Left forelimb (tissue), 1 donor: ENCODE data around the gene CCDC102A.
"Not testable (repeated sequence)": the region's sequence is repeated elsewhere in the genome, so short reads cannot be mapped to it uniquely, and the experiment has no call there.

Experiments
- DNase-seq: peaks from one replicate; pipeline ENCODE4 v3.0.0-alpha.2; 2018; ENCODE audit warnings: low spot score

Gene CCDC102A

GRCh38 chr16:57502048-57502775 lies 34.2 kb downstream of the CCDC102A start:
- no peak for DNase-seq

GRCh38 chr16:57501492-57501891 lies 34.9 kb downstream of the CCDC102A start:
- DNase-seq: no peak

DNA sequence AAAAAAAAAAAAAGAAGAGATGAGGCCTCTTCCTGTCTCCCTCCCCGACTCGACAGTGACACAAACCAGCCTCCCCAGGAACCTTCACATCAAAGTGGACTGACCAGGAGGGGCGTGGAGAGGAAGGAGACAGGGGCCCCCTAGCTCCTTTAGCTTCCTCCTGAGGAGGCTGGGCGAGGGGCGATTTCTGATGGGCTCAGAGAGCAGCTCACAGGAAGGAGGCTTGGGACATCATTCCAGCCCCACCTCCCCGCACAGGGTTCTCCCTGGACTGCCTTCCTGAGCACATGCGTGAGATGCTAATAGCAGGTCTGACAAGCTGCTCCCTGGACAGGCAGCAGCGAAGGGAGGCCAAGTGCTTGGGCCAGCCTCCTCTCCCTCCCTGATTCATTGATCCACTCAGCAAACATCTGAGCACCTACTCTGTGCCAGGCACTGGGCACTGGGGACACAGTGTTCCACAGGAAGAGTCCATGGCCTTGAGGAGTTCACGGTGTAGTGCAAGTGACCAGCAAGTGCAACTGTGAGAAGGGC lies 35.7 kb downstream of the CCDC102A start:
- no peak for DNase-seq

DNA sequence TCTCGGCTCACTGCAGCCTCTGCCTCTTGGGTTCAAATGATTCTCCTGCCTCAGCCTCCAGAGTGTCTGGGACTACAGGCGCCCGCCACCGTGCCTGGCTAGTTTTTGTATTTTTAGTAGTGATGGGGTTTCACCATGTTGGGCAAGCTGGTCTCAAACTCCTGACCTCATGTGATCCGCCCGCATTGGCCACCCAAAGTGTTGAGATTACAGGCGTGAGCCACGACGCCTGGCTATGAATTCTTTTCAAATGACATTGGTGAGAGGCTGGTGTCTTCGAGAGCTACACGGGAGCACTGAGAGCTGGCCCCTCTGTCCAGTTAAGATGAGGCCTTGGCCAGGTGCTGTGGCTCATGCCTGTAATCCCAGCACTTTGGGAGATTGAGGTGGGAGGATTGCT lies 36.4 kb downstream of the CCDC102A start:
- not testable (repeated sequence) for DNase-seq

DNA sequence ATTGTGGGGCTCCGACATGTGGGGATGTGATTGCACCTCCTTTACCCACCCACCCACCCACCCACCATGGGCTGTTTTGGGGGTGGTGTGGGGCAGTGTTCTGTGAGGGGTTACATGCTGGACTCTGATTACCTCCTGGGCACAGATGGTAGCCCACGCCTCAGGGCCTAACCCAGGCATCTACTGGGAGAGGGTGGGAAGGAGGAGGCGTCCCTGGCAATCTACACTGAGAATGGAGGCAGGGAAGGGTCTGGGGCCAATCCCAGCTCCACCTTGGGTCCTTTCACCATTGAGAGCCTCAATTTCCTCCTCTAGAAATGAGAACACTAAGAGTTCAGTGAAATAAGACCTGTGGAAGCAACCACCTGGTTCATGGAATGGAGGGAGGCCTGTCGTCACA lies 38.3 kb downstream of the CCDC102A start:
- DNase-seq: no peak

GRCh38 chr16:57497121-57497520 lies 39.2 kb downstream of the CCDC102A start:
- no peak for DNase-seq

DNA sequence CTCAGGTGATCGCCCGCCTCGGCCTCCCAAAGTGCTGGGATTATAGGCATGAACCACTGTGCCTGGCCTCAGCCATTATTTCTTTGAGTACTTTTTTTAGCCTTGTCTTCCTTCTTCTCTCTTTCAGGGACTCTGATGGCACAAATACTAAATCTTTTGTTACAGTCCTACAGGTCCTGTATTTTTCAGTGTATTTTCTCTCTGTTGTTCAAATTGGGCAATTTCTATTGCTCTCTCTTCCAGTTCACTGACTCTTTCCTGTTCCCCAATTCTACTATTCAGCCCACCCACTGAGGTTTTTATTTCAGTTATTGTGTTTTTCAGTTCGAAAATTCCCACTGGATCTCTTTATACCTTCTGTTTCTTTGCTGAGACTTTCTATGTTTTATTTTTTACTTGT lies 42.6 kb downstream of the CCDC102A start:
- no peak for DNase-seq

GRCh38 chr16:57489229-57489628 lies 47.1 kb downstream of the CCDC102A start:
- no peak for DNase-seq

GRCh38 chr16:57486858-57487834 lies 49.2 kb downstream of the CCDC102A start:
- no peak for DNase-seq

DNA sequence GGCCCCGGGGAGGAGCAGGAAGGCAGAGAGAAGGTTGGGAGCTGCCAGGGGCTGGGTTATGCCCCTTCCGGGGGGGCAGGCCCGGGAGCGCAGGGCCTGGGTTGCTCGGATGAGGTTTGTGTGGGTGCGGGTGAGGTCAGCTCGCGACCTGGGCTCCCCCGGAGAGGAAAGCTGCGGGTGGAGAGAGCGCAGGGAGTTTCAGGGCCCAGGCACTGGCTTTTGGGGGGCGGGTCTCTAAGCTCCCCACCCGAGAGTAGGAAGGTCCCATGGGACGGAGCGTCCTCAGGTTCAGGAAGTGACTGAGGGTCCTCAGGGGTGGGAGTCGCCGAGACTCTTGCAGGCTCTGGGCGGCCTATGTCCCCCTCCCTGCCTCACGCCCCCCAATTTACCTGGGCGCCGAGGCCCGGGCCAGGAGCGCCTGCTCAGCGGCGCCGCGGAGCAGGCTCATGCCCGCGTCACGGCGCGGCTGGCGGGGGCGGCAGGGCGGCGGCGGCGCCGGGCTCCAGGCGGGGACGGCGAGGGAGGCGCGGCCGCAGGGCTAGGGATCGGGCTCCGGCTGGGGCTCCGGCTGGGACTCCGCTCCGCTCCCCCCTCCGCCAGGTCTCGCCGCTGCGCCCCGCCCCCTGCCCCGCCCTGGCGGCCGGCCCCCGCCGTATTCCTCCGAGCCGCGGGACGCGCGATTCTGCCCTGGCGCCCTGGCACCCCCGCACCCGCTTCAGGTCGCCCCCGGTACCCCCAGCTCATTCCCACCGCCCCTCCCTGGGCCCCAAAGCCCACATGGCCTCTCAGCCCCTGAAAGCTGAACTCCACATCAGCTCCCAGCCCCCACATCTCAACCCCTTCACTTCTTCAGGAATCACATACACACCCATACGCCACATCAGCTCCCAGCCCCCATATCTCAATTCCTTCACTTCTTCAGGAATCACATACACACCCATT lies 50.2 kb downstream of the CCDC102A start, which contains the start of gene DOK4:
Gene DOK4 (minus strand): TSS at position 578 of the 942 bp plus-strand sequence. CDS start 6,986 bp downstream, outside the sequence.
- peak; percentile 87 for DNase-seq

DNA sequence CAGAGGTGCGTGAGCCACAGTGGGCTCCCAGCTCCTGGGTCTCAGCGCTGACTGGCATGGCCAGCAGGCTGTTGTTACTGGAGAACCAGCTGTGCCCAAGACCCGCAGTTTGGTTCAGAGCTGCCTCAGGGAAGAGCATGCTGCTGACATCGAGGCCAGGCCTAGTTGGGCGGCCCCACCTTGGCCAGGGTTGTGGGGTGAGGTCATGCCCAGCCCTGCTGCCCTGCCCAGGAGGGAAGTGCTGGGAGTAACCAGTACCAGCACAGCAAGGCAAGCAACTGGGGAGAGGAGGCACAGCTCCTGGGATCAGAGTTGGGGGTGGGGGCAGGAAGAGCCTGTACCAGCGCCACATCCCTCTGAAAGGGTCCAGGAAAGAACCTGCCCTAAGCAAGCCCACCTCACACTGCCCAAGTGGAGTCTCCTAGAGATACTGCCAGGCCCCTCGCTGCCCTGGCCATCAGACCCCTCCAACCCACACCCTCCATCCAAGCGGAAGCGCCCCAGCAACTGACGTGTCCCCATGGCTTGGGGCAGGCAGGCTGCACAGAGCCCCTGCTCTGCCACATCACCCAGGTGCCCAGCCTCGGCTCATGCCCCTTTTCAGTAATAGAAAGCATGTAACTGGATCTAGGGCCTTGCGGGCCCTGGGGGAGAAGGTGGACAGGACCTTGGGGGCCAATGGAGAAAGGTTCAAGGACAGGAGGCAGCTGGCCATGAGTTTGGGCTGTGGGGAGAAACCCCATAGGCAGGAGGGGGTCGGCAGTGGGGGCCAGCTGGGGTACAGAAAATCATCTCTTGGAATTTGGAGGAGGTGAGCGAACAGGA lies 51.1 kb downstream of the CCDC102A start:
- DNase-seq: peak; percentile 68

- no peak for DNase-seq
These were observed 51.8 kb downstream of the CCDC102A start for GRCh38 chr16:57484515-57485005.

GRCh38 chr16:57483725-57484514 lies 52.5 kb downstream of the CCDC102A start:
- DNase-seq: no peak

- no peak for DNase-seq
These were observed 53.4 kb downstream of the CCDC102A start for GRCh38 chr16:57482845-57483545.

DNA sequence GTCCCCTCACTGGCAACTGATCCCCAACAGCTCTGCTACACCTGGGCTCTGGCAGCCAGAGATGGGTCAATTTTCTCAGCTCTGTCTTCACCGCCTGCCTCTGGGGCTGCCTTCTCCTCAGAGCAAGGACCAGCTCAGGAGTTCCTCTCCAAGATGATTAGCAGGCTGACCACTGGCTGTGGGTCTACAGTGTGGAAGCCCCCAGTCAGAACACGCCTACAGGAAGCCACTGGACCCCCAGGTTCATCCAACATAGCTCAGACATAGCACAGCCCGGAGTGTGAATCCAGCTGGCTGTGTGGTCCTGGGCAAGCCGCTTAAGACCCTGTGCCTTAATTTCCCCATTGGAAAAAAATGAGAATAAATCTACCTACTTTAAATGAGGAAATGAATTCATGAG lies 55.0 kb downstream of the CCDC102A start:
- no peak for DNase-seq

DNA sequence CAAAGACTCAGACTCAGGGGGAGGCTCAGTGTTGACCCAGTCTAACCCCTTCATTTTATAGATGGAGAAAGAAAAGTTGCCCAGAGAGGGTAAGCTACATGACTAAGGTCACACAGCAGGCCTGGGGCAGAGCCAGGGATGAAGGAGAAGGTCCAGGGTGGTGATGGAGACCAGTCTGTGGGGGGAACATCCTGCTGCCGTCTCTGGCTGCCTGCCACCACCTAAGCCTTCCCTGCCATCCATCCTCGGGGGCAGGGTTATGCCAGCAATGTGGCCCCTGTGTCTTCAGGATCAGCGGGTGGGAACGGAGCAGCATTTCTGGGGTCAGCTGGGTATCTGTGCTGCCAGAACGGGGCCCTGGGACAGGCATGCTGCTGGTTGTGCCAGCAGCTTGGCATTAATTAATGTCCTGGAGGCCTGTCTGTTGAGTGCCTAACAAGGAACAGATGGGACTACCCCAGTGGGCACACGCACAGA lies 55.6 kb downstream of the CCDC102A start:
- DNase-seq: no peak

DNA sequence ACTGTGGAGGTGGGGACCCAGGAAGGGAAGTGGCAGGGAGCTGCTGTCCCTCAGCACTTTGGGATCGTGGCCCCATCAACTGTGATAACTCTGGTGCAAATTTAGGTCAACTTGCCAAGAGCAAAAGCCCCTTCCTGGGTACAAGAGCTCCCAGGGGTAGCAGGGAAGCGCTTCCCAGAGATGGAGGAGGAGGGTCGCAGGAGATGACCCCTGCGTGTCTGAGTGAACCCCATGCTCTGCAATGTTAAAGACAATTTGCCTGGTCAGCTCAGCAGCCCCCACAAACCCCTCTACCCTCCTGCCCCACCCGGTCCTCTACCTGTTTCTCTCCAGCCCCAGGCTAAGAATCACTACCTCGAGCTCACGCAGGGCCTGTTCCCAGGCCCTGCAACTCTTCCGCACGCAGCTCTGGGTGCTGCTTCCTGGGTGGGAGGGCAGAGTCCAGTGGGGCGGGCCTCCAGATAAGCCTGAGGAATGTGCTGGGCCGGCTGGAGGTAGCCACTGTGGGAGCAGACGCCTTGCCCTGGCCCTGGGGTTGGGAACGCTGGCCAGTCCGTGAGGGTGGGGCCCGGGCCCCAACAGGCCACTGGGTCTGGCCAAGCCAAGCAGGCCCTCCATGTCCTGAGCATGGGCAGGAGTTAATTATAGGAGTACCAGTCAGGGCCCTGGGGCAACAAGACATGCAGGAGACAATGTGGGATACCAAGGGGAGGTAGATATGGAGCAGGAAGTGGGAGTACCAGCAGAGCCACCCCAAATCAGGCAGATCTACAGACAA lies 56.2 kb downstream of the CCDC102A start:
- DNase-seq: no peak
